Measurements from ENCODE around the gene SYCE1L.

SYCE1L gene

GRCh38 chr16:77169650-77170236, 29.5 kb upstream of the SYCE1L start:
- H3K36me3 ChIP-seq (ENCODE audit: control insufficient read depth in 2 of 2, insufficient read depth in 1 of 2, low read length in 2 of 2) = no peaks in the 10 kb centered on the region
- H3K4me3 ChIP-seq (ENCODE audit: low read depth, low read length) = no peak overlapping the region
- H3K4me1 ChIP-seq (ENCODE audit: control insufficient read depth, insufficient read depth, low read length) = no peaks in the 10 kb centered on the region
- ChIA-PET POLR2A (no interaction called here), CTCF (interaction anchor here (0.6 to 4.1 kb wide), 24 partner anchors 8 to 1518 kb away, joined by 3 to 30 read pairs (median 4); no protein-coding TSS in a partner anchor)
- TF ChIP-seq ZNF174 (tag by site-specific recombination; IDR thresholded peaks at IDR 0.05) (no peak), ZNF654 (tag by site-specific recombination; IDR thresholded peaks at IDR 0.05; ENCODE audit: low read depth) (peak; percentile 52)
- no peaks in the 10 kb centered on the region for H3K9me3 ChIP-seq (ENCODE audit: control insufficient read depth, insufficient read depth, low read depth, low read length)
- H3K27ac ChIP-seq (ENCODE audit: extremely low read depth, low read depth, low read length) = no peak overlapping the region

DNA sequence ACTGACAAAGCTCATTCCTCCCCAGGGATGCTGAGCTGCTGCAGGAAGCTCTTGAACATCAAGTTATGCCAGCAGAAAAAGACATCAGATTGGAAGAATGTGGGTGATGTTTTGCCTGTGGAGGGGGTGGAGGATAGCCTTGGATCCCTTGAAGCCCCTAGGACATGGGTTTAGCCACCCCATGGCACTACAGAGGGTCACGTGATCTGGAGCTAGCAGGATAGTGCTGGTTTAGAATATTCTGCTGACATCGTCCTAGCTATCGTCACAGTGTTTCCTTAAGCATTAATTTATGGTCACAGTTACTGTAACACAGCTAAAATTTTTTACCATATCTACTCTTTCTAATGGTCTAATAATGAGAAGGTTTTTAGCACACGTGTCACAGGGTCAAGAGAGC, 28.4 kb upstream of the SYCE1L start:
- CTCF ChIA-PET = interaction anchor here (0.6 to 4.1 kb wide), 29 partner anchors 9 to 1866 kb away, joined by 3 to 30 read pairs (median 3); no protein-coding TSS in a partner anchor

DNA sequence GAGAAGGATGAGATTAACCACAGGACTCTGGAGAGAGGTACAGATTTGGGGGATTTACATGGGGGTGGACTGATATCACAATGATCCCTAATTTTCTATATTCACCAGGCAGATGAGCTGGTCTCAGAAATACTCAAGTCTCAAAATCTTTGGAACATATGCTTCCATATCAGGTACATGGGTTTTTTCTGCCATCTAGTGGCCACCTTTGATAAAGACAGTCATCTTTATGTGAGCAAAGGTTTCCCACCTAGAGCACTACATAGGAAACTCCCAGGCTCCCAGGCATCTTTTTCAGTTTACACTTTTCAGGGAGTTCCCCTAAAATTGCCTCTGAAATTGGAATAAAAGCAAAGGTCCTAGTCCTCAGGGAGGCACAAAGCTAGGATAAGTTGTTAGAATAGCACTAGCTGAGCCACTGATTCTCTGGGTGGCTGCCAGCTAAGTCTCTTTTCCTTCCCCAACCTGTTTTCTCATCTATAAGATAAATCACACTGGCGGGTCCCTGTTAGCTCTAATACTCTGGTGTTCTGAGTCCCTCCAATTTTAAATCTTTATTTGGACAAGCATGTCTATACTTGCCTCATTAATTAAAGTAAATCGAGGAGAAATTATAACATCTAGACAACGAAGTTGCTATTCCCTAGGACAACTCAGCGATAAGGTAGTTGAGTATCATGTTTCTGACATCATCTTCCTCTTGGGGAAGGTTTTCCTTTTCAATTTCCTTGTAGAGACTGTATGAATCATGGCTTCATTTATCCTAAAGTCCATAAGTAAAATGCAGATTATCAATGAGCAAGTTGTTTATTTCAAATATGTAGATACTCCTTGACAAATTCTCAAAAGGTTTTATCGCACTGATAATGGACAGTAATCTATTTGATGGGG, 27.2 kb upstream of the SYCE1L start:
- peak; percentile 83 for TF ChIP-seq ZNF654 (tag by site-specific recombination; IDR thresholded peaks at IDR 0.05; ENCODE audit: low read depth)
- TF ChIP-seq, protein P1, sequence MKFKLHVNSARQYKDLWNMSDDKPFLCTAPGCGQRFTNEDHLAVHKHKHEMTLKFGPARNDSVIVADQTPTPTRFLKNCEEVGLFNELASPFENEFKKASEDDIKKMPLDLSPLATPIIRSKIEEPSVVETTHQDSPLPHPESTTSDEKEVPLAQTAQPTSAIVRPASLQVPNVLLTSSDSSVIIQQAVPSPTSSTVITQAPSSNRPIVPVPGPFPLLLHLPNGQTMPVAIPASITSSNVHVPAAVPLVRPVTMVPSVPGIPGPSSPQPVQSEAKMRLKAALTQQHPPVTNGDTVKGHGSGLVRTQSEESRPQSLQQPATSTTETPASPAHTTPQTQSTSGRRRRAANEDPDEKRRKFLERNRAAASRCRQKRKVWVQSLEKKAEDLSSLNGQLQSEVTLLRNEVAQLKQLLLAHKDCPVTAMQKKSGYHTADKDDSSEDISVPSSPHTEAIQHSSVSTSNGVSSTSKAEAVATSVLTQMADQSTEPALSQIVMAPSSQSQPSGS (tag by site-specific recombination; IDR thresholded peaks at IDR 0.05; ENCODE audit: low read depth) = no peak
- TF ChIP-seq, protein P2, sequence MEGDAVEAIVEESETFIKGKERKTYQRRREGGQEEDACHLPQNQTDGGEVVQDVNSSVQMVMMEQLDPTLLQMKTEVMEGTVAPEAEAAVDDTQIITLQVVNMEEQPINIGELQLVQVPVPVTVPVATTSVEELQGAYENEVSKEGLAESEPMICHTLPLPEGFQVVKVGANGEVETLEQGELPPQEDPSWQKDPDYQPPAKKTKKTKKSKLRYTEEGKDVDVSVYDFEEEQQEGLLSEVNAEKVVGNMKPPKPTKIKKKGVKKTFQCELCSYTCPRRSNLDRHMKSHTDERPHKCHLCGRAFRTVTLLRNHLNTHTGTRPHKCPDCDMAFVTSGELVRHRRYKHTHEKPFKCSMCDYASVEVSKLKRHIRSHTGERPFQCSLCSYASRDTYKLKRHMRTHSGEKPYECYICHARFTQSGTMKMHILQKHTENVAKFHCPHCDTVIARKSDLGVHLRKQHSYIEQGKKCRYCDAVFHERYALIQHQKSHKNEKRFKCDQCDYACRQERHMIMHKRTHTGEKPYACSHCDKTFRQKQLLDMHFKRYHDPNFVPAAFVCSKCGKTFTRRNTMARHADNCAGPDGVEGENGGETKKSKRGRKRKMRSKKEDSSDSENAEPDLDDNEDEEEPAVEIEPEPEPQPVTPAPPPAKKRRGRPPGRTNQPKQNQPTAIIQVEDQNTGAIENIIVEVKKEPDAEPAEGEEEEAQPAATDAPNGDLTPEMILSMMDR (tag by site-specific recombination; IDR thresholded peaks at IDR 0.05) = 0 out of 2 replicates have a peak, but pooled peaks have one; percentile 20
- no peaks in the 10 kb centered on the region for H3K36me3 ChIP-seq (ENCODE audit: control insufficient read depth in 2 of 2, insufficient read depth in 1 of 2, low read length in 2 of 2)
- ChIA-PET POLR2A (no interaction called here), CTCF (interaction anchor here (0.6 to 4.1 kb wide), 28 partner anchors 11 to 1867 kb away, joined by 3 to 30 read pairs (median 3); no protein-coding TSS in a partner anchor)
- no peak overlapping the region for H3K27ac ChIP-seq (ENCODE audit: extremely low read depth, low read depth, low read length)
- no peaks in the 10 kb centered on the region for H3K4me1 ChIP-seq (ENCODE audit: control insufficient read depth, insufficient read depth, low read length)
- no peaks in the 10 kb centered on the region for H3K9me3 ChIP-seq (ENCODE audit: control insufficient read depth, insufficient read depth, low read depth, low read length)
- no peak overlapping the region for H3K4me3 ChIP-seq (ENCODE audit: low read depth, low read length)

More for the DNA sequence above, 28.4 kb upstream of the SYCE1L start:
- Histone ChIP-seq H3K4me1 (ENCODE audit: control insufficient read depth, insufficient read depth, low read length) (no peaks in the 10 kb centered on the region), H3K27ac (ENCODE audit: extremely low read depth, low read depth, low read length) (no peak overlapping the region), H3K9me3 (ENCODE audit: control insufficient read depth, insufficient read depth, low read depth, low read length) (no peaks in the 10 kb centered on the region), H3K36me3 (ENCODE audit: control insufficient read depth in 2 of 2, insufficient read depth in 1 of 2, low read length in 2 of 2) (no peaks in the 10 kb centered on the region), H3K4me3 (ENCODE audit: low read depth, low read length) (no peak overlapping the region)
- no peak for TF ChIP-seq FEZF1 (tag by site-specific recombination; IDR thresholded peaks at IDR 0.05)
- TF ChIP-seq ZBTB11 (tag by site-specific recombination; conservative IDR thresholded peaks at IDR 0.05; ENCODE audit: low read depth) = no peak
- TF ChIP-seq ZNF747 (tag by site-specific recombination; IDR thresholded peaks at IDR 0.05) = no peak
- no peak for TF ChIP-seq ZBTB21 (tag by site-specific recombination; IDR thresholded peaks at IDR 0.05)
- no peak for TF ChIP-seq KLF16 (tag by site-specific recombination; IDR thresholded peaks at IDR 0.05)
- no peak for TF ChIP-seq ZNF112 (tag by site-specific recombination; IDR thresholded peaks at IDR 0.05)
- no peak for TF ChIP-seq ZBTB48 (tag by site-specific recombination; IDR thresholded peaks at IDR 0.05)
- TF ChIP-seq ZNF335 (tag by site-specific recombination; conservative IDR thresholded peaks at IDR 0.05) = no peak
- POLR2A ChIA-PET = no interaction called here
